Measurements from ENCODE around the gene EPHB2.

The EPHB2 gene

GRCh38 chr1:22722901-22723550 lies 12.4 kb downstream of the EPHB2 start:
- DNase-seq (ENCODE audit: low read depth), result no peak

DNA sequence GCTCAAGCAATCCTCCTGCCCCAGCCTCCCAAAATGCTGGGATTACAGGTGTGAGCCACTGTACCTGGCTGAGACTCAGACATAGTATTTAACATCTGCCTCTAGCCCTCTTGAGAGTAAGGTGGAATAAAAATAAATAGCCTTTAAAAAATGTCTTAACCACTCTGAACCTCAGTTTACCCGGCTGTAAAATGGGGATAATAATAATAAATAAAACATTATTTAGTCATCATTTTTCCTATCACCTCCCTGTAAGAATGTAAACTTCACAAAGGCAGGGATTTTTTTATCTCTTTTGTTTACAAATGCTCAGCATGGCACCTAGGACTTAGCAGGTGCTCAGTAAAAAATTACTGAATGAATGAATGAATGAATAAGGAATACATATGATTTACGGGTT lies 17.2 kb downstream of the EPHB2 start:
- no peak for DNase-seq (ENCODE audit: low read depth)

- DNase-seq (ENCODE audit: low read depth), result no peak
These were observed 18.2 kb downstream of the EPHB2 start for GRCh38 chr1:22728751-22729399.

DNA sequence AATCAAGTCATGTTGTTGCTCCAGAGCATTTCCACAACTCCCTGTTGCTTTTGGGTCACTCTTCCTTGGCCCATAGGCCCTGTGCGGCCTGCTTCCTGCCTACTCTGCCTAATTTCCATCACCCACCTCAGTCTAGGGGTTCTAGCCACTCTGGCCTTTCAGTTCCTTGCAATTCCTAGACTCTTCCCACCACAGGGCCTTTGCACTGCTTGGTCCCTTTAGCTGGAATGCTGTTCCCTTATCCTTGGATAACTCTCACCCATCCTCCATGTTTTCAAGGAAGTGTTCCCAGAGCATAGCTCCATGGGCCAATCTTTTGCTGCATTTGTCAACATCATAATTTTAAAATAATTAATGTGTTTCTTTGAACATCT lies 18.7 kb downstream of the EPHB2 start:
- DNase-seq (ENCODE audit: low read depth), result no peak

GRCh38 chr1:22729912-22730311 lies 19.3 kb downstream of the EPHB2 start:
- no peak for DNase-seq (ENCODE audit: low read depth)

- DNase-seq (ENCODE audit: low read depth), result no peak
These were observed 21.5 kb downstream of the EPHB2 start for GRCh38 chr1:22731924-22732720.

DNA sequence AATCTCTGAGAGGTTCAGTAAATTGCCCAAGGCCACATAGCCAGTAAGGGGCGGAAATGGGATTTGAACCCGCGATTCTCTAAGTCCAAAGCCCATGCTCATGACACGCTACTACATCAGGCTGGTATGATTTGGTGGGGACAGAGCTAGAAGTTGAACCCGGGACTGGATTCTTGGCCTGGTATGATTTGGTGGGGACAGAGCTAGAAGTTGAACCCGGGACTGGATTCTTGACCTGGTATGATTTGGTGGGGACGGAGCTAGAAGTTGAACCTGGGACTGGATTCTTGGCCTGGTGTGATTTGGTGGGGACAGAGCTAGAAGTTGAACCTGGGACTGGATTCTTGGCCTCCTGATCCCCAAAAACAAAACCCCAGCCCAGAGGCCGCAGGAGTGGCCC lies 23.0 kb downstream of the EPHB2 start:
- DNase-seq (ENCODE audit: low read depth), result no peak

GRCh38 chr1:22736501-22737080 lies 26.0 kb downstream of the EPHB2 start:
- no peak for DNase-seq (ENCODE audit: low read depth)

- DNase-seq (ENCODE audit: low read depth), result no peak
These were observed 26.9 kb downstream of the EPHB2 start for GRCh38 chr1:22737374-22738068.

DNA sequence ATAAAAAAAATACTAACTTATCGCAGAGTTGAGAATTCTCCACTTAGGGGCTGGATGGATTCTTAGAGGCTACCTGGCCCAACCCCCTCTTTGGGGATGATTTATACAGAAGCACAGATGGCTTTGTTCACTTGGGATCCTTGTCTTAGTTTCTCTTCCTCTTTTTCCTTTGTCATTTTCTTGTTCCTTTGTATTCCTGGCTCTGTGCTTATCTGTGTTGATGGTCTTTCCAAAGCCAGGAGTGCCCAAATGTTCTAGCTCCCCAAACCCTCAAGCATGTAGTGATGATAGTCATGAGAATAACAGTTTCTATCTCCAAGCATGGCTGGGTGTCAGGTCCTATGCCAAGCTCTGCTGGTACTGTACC lies 27.4 kb downstream of the EPHB2 start:
- DNase-seq (ENCODE audit: low read depth), result no peak

DNA sequence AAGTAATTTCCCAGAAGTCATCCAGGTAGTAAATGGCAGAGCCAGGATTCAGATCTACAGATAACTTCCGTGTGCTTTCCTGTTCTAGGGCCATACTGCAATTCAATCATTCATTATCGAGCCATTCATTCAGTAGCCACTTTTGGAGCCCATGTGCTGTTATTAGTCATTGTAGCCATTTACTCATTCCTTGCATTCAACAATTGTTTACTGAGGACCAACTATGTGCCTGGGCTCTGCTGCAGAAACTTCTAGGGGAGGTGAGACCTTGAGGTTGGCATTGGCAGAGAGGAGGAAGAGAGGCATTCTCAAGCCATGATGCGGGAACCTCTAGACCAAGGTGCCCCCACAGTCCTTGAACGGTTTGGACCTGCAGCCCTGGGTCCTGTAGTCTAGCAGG lies 27.9 kb downstream of the EPHB2 start:
- no peak for DNase-seq (ENCODE audit: low read depth)

DNA sequence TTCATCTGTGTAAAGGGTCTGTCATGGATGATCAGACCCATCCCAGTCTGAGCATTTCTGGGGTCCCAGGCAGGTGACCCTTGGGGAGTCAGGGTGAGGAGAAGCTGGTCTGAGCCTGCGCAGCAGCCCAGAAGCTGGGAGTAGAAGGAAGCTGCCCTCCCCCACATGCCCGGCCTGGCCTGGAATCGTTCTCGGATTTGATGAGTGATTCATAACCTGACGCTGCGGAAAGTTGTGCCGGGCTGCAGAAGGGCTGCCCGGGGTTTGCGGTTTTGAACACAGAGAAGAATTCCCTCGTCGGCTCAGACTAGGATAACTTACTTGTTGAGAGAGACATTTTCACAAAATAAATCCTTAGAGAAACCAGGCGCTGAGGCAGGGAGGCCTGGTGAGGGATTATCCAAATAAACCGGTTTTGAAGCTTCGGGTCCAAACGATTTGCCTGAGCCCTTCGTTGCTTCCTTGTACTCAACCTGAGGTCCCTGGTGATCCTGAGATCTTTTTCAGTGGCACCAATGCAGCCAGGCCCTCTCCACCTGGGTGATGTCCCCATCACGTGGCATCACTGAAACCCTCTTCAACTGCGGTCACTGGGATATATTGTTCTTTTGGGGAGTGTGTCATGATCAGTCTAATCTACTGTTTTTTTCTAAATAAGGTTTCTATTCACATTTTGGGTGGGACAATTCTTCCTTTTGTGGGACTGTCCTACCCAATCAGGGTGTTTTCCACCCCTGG lies 29.2 kb downstream of the EPHB2 start:
- DNase-seq (ENCODE audit: low read depth), result no peak

GRCh38 chr1:22741118-22741517 lies 30.5 kb downstream of the EPHB2 start:
- DNase-seq (ENCODE audit: low read depth), result no peak

GRCh38 chr1:22745669-22746585 lies 35.3 kb downstream of the EPHB2 start:
- no peak for DNase-seq (ENCODE audit: low read depth)

GRCh38 chr1:22747021-22747734 lies 36.5 kb downstream of the EPHB2 start:
- no peak for DNase-seq (ENCODE audit: low read depth)

DNA sequence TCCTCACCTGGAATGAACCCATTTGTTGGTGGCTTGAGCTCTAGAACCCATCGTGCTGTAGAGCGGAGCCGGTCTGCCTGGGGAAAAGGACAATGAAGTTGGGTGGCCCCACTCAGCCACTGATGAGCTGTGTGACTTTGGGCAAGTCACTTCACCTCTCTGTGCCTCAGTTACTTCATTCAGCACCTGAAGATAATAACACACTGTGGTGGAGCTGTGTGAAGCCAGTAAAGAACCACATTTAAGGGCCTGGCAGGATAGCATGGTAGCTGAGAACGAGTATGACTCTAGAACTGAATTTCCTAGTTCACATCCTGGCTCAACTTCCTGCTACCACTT lies 37.1 kb downstream of the EPHB2 start:
- no peak for DNase-seq (ENCODE audit: low read depth)

- DNase-seq (ENCODE audit: low read depth), result no peak
These were observed 38.9 kb downstream of the EPHB2 start for GRCh38 chr1:22749503-22749902.

GRCh38 chr1:22749919-22750684 lies 39.5 kb downstream of the EPHB2 start:
- no peak for DNase-seq (ENCODE audit: low read depth)

DNA sequence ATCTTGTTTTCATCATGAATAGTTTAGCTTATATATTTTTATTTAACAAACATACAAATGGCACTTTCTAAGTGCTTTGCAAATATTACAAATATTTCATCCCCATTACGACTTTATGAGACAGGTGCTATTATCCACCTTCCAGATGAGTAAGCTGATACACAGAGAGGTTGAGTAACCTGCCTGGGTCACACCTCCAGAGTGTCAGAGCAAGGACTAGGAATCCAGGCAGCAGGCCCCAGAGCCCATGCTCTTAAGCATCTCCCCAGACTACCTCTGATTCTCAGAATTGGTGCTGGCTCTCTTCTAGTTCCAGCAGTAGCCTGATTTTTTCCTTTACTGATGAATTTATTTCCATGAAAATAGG lies 40.0 kb downstream of the EPHB2 start:
- no peak for DNase-seq (ENCODE audit: low read depth)
